T1000 (cell line): ENCODE results near the gene RPL32.
"Not testable (repeated sequence)": the region's sequence is repeated elsewhere in the genome, so short reads cannot be mapped to it uniquely, and the experiment has no call there.

ENCODE experiments used
- DNase-seq: peaks from one replicate; lab custom pipeline; 2025; ENCODE audit warnings: mixed read lengths; lab: John Stamatoyannopoulos, UW

RPL32 gene

DNA sequence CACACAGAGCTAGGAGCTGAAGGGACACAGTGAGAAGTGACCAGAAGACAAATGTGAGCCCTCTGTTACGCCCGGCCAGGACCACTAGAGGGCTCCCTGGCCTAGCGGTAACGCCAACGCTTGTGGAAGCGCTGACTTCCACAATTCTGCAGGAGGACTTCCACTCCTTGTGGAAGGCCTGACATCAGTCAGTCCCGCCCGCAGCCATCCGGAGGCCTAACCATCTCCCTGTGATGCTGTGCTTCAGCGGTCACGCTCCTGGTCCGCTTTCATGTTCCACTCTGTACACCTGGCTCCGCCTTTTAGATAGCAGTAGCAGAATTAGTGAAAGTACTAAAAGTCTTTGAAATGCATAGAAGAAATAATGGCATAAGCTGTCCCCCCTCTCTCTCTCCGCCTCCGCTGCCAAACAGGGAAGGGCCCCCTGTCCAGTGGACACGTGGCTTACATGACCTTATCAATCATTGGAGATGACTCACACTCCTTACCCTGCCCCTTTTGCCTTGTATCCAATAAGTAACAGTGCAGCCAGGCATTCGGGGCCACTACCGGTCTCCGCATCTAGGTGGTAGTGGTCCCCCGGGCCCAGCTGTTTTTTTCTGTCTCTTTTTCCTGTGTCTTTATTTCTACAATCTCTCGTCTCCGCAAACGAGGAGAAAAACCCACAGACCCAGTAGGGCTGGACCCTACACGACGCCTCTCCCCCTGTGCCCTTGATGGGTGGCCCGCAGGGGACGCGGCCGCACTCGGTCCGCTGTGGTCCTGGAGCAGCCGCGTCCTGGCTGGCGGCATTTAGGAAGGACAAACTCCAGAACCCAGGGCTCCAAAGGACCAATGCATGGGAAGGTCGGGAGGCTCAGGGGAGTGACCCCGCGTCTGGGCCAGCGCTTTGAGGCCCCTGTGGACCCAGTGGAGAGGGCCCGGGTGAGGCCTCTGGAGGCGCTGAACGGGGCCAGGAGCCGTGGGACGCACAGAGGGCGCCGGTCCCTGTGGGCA lies 27.0 kb upstream of the RPL32 start:
- peak; percentile 76 for DNase-seq

DNA sequence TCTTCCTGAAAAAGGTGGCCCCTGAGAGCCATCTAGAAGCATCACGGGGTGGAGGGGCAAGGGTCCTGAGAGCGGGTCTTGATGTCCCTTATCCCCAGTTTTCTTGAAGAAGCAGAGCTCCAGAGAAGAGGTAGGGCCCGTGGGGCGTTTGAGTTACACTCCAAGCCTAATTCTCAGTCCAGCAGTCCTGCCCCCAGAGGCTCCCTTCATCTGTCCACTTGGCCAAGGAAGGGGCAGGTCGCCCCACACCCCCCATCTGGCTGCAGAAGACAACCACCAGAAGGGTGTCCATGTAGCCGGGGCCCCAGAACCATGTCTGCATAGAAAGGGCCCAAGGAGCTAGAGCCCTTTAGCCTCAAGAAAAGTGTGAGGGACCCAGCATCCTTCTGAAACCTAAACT lies 25.5 kb upstream of the RPL32 start:
- DNase-seq: no peak

GRCh38 chr3:12865271-12865670 lies 23.9 kb upstream of the RPL32 start:
- DNase-seq: no peak

DNA sequence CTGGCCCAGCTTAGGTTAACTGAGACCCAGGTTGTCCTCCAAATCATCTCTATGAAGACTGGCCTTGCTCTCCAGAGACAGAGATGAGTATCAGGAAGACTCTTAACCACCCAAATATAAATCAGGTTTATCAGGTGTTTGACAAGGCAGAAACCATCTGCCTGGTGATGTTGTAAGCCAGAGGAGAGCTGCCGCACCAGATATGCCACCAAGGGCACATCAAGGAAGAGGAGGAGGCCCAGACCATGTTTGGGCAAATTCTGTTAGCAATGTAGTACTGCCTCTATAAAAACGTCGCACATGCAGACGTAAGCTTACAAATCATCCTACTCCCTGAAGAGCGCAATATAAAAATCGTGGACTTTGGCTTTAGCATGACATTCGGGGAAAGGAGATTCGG lies 21.0 kb upstream of the RPL32 start:
- no peak for DNase-seq

- no peak for DNase-seq
Observed at GRCh38 chr3:12861611-12862010, 20.2 kb upstream of the RPL32 start.

- DNase-seq: no peak
Observed at GRCh38 chr3:12859840-12860239, 18.5 kb upstream of the RPL32 start.

GRCh38 chr3:12856626-12857025 lies 15.3 kb upstream of the RPL32 start:
- no peak for DNase-seq

- no peak for DNase-seq
Observed at GRCh38 chr3:12854565-12854964, 13.2 kb upstream of the RPL32 start.

DNA sequence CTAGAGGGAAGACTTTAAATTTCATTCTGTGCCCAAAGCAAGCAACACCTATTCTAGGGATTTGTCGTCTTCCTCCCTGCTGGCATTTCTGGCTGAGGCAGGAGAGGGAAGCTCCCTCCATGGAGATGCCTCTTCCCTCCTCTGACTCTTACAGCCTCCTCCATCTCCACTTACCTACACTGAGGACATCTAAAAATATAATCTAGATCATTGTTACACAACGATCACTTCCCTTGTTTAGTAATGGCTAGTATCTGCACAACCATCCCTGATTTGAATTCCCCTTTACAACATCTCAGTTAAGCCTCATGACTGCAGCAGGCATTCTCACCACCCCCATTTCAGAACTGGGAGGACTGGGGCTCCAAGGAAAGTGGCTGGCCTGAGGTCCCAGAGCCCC lies 12.5 kb upstream of the RPL32 start:
- DNase-seq: not testable (repeated sequence)

GRCh38 chr3:12852201-12852600 lies 10.8 kb upstream of the RPL32 start:
- no peak for DNase-seq

DNA sequence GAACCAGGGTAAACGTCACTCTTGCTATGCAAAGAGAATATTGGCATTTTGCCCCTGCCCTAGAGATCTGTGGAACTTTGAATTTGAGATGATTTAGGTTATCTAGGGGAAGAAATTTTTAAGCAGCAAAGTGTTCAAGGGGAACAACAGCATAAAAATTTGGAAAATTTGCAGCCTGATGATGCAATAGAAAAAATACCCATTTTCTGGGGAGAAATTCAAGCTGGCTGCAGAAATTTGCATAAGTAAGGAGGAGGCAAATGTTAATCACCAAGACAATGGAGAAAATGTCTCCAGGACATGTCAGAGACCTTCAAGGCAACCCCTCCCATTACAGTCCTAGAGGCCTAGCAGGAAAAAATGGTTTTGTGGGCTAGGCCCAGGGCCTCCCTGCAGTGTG lies 4.4 kb upstream of the RPL32 start:
- DNase-seq: no peak

DNA sequence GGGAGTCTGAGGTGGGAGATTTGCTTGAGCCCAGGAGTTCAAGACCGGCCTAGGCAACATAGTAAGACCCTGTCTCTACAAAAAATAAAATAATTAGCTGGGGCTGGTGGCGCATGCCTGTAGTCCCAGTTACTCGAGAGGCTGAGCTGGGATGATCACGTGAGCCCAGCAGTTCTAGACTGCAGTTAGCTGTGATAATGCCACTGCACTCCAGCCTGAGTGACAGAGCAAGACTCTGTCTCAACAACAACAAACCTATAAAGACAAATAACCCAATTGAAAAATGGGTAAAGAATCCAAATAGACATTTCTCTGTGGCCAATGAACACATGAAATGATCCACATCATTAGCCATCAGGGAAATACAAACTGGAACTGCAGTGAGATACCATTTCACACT lies 1.1 kb upstream of the RPL32 start:
- no peak for DNase-seq

DNA sequence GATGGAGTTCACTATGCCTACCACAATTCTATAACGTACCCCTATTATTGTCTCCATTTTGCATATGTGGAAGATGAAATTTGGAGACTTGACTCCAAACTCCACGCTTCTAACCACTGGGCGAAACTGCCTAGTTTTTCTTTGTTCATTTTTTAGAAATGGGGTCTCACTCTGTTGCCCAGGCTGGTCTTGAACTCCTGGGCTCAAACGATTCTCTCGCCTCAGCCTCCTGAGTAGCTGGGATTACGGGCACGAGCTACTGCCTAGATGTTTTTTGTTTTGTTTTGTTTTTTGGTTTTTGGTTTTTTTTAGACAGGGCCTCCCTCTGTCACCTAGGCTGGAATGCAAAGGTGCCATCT lies 584 bp upstream of the RPL32 start:
- no peak for DNase-seq

GRCh38 chr3:12840591-12841148 lies 695 bp downstream of the RPL32 start:
- DNase-seq: no peak

DNA sequence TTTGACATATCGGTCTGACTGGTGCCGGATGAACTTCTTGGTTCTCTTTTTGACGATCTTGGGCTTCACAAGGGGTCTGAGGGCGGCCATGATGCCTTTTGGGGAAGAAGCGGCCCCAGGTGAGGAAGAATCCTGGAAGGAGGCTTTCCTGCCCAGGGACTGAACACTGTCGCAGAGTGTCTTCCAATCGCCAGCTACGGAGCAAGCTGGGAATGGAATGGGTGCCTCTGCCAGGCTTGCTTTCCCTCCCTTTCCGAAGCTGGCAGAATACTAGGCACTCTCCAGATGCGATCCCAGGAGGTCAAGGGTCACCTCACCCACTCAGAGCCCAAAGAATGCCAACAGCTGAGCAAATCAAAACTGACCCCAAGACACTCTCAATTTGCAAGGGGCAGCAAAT lies 1.2 kb downstream of the RPL32 start:
- not testable (repeated sequence) for DNase-seq

GRCh38 chr3:12839156-12839946 lies 2.0 kb downstream of the RPL32 start:
- no peak for DNase-seq

DNA sequence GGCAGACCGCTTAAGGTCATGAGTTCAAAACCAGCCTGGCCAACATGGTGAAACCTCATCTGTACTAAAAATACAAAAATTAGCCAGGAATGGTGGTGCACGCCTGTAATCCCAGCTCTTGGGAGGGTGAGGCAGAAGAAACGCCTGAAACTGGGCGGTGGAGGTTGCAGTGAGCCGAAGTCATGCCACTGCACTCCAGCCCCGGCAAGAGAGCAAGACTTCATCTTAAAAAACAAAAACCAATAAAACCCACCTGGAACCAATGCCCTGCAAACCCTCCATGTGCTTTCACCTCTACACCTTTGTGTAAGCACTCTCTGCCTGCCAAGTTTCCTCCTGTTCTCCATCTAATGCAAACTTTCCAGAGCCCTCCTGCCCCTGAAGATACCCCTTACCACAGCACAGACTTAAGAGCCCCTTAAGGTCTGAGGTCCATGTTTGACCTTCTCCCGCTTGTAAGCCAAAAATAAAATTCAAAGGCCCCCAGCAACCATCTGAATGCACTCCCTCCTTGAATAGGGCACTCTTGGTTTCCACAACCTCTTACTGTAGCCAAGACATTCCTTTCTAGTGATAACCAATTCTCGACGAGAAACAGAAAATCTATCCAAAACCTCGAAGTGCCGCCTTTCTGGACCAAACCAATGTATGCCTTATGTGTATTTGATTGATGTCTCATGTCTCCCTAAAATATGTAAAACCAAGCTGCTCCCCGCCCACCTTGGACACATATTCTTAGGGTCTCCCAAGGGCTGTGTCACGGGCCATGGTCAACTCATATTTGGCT lies 3.0 kb downstream of the RPL32 start:
- no peak for DNase-seq

DNA sequence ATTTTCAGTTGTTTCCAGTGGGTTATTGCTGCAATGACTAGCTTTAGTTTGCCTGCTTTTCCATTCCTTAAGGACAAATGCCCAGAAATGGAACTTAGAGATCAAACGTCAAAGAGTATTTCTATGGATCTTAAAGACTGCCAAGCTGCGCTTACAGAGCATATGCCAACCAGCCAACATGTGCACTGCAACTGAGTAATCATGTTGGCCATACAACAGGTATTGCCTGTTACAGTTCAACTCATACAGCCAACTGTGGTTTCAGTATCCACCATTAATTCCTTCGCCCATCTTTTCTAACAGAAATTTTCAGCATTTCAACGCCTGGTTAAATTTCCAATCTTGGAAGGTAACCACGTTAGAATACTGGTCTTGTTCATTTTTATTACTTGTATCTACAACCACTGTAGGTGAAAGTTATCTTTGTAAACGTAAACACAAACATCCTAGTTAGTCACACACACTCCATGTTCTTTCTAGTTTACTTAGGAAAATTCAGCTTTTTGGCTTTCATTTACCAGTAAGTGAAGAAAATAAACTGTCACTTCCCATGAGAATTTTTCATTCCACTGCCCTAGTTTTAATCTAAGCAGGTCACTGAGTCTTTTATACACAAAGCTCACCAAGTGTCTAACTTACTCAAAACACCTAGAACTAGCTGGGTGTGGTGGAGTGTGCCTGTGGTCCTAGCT lies 3.9 kb downstream of the RPL32 start:
- no peak for DNase-seq

GRCh38 chr3:12835052-12835665 lies 6.2 kb downstream of the RPL32 start:
- DNase-seq: no peak

DNA sequence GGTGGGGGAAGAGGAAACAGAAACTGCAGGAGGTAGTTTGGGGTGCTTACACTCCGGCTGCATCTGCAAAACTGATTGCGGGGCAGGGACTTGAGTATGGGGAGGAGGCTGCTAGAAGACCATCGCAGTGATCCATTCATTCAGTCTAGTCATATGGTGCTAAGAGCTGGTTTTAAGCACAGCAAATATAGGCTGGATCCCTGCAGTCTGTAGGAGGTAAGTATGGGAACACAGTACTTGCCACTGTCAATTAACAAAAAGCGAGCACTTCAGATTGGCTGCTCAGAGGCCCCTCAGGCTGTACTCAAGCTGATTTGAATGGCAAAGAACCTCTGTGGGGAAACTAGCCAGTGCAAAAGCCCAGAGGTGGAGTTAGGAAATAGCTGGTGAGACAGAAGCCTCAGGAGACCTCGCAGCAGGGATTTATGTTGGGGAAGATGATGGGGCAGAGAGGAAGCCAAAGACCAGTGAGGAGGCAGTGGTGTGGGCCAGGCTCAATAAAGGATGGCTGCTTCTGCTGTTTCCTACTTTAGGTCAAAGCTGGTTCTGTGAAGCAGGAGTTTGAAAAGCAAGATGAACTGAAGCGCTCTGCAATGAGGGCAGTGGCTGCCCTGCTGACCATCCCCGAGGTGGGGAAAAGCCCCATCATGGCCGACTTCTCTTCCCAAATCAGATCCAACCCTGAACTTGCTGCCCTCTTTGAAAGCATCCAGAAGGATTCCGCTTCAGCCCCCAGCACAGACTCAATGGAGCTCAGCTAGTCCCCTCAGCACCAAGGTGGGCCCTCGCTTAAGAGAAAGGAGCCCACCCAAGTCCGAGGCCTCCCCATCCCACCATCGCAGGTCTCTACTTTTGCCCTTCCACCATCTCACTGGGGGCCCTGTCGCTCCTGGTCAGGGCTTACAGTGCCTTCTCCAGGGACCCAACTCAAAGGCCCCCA lies 7.9 kb downstream of the RPL32 start:
- no peak for DNase-seq
